Inflammatory macrophage treated with lipopolysaccharide for 4 hours (primary cell): ENCODE measurements around the gene NPFFR1.
A peak's percentile ranks its signal among the peaks of the same experiment; 100 is the strongest.

ENCODE experiments used
- DNase-seq: peaks from one replicate; pipeline ENCODE4 v3.0.0-alpha.2; 2020

NPFFR1 gene

GRCh38 chr10:70283445-70284399, at the start of gene NPFFR1:
Gene NPFFR1 (minus strand): TSS chr10:70284004. CDS start chr10:70283676, 328 bp downstream.
- DNase-seq: no peak

DNA sequence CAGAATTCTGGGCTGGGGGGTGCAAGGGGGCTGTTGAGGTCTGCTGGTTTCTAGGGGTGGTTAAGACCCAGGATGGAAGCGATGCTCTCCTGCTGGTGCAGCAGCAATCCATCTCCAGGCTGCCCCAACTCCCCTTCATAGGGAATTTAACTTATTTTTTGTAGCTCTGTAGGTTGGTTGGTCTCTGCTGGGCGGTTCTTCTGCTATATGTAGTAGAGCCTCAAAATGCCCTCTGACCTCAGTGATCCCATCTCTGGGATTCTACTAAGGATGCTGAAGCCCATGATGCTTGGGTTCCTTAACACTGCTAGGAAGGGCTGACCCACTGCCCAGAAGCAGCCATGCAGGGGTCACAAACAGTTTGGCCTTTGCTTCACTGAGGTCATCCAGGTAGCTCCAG, 49.5 kb upstream of the NPFFR1 start:
- no peak for DNase-seq

DNA sequence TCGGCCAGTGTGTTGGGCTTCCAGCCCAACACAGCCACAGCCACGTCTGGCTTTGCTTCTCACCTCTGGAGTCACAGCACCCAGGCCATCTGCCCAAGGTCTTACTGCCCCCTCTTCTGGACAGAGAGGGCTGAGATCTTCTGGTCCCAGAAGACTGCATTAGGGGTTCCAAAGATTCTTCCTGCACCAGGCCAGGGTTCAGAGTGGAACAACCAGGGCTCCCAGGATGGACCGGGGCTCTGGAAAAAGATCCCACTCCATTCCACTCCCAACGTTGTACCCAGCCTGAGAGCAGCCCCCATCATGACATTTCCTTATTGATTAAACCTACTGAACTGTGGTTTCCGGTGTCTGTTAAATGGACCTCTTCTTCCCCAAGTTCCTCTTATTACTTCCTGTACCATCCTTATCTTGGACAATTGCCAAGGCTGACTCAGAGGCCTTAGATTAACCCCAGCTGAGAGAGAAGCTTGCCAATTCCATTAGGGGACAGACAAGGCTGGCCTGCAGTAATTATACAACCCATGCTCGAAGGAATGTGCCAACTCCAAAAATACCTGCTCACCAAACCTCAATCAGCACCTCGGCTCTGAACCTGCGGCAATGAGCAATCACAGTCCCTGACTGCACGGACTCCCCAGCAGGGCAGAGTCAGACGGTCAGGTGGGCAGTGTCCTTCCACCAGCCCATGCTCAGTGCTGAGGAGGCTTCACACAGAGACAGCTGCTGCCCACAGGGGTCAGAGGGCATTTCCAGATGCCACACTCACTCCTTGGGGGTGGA, 47.9 kb upstream of the NPFFR1 start:
- DNase-seq: peak; percentile 95

- no peak for DNase-seq
Measured at GRCh38 chr10:70331160-70331485, 47.3 kb upstream of the NPFFR1 start.

DNA sequence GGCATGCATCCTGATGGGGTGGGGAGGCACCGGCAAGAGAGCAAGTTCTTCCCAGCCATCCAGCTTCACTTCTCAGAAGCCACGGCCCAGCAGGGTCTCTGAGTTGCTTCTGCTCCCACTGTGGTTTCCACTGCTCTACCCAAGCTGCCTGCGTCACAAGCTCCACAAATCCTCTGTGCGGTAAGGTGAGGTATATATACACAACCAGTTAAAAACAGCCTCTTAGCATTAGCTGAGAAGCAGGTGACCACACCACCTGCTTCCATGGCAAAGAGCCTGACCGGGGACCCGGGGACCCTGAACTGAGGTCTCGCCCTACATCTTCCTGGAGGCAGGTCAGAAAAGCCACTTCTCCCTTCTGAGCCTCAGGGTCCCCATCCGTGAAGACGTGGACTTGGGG, 46.9 kb upstream of the NPFFR1 start:
- DNase-seq: no peak

- peak; percentile 55 for DNase-seq
Measured at GRCh38 chr10:70328967-70329366, 45.2 kb upstream of the NPFFR1 start.

DNA sequence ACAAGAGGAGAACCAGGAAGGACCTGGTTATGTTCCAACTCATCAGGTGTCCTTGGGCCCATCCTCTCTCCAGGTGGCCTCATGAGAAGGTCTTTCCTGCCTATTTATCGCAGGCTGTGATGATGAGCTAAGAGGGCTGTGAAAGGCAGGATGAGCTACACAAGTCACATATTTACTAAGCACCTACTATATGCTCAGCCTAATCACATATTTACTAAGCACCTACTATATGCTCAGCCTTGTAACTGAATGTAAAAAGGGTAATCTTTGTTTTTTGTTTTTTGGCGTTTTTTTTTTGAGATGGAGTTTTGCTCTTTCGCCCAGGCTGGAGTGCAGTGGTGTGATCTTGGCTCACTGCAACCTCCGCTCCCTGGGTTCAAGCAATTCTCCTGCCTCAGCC, 44.2 kb upstream of the NPFFR1 start:
- no peak for DNase-seq

GRCh38 chr10:70324951-70325781, 41.4 kb upstream of the NPFFR1 start:
- DNase-seq: no peak

DNA sequence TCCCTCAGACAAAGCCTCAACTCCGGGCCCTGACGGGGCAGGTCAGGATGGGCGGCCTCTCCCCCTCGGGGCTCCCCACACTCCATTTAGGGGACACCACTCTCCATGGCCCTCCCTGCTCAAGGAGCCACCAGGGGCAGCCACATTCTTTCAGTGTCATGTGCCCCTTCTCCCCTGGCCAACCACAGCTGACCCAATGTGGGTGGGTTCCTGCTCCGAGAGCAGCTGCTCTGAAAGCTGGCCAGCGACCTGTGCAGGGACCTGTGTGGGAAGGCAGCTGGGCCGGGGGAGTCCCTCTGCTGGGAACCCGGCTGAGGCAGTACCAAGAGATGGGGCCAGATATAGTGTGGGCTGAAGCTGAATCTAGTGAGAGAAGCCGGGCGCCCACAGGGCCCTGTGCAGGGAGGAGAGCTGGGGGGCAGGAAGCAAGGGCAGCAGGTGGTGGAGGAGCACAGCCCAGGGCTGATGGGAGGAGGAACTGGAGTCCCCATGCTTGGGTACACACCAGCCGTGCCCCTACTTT, 40.6 kb upstream of the NPFFR1 start:
- no peak for DNase-seq

DNA sequence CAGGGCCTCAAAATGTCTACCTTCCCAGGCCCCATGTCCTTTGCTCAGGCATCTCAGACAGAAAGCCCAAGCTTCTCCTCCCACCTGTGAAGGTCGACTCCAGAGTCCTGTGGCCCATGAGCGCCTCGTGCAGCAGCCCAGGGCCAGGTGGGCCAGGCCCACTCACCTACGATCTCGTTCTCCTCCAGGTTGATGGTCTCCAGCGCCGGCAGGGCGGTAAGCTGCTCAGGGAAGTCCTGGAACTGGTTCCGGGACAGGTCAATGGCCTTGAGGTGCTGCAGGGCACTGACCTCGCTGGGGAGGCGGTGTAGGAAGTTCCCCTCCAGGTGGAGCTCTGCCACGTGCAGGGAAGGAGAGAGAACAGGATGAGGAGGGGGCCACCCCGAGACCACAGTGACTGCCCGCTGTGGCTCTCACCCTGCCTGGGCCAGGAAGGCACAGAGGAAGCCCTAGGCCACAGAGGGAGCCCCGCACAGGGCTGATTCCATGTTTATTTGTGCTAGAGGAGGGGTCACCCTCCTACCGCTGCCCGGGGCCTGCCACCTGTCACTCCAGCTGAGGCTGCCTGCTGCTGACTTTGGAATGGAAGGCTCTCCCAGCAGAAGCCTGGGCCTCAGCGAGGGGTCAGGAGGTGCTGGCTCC, 40.0 kb upstream of the NPFFR1 start:
- DNase-seq: no peak

GRCh38 chr10:70323138-70323696, 39.4 kb upstream of the NPFFR1 start:
- no peak for DNase-seq

- no peak for DNase-seq
Measured at GRCh38 chr10:70321897-70322890, 38.4 kb upstream of the NPFFR1 start.

- DNase-seq: no peak
Measured at GRCh38 chr10:70321233-70321632, 37.4 kb upstream of the NPFFR1 start.

GRCh38 chr10:70320751-70321150, 36.9 kb upstream of the NPFFR1 start:
- no peak for DNase-seq

GRCh38 chr10:70319824-70320223, 36.0 kb upstream of the NPFFR1 start:
- DNase-seq: no peak

DNA sequence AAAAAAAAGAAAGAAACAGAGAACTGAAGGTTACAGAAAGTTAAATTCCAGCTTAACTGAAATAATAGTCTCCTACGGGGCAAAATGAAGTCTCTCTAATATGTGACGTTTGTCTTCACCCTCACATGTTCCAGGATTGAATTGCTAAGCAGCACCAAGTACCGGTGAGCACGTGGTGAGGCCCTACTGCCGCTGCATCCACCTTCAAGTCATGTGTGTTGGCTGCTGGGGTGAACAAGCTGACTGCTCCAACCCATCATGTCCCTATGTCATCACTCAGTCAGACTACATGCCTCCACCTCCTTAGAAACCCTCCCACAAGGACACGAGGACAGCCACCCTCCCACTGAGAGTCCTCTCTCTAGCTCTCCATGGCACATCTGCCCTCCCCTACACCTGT, 35.4 kb upstream of the NPFFR1 start:
- DNase-seq: no peak

GRCh38 chr10:70317943-70318318, 34.1 kb upstream of the NPFFR1 start:
- no peak for DNase-seq

DNA sequence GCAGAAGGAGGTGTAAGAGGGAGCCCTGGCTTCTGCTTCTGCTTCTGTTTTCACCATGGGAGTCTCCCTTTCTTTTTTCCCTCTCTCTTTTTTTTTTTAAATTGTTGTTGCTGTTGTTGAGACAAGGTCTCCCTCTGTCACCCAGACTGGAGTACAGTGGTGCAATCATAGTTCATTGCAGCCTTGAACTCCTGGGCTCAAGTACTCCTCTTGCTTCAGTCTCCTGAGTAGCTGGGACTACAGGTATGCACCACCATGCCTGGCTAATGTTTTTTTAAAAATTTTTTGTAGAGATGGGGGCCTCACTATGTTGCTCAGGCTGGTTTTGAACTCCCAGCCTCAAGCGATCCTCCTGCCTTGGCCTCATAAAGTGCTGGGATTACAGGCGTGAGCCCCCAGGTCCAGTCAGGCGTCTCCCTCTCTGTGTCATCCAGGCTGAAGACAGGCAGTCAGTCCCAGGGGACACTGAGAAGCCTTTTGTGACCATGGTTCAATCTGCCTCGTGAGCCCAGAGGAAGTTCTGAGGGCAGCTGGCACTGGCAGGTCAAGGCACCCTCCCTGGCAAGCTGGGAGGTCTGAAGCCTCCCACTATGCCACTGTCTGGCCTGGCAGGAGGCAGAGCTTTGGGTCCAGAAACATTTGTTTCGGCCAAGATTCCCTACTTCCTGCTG, 33.6 kb upstream of the NPFFR1 start:
- DNase-seq: no peak

GRCh38 chr10:70315815-70316214, 32.0 kb upstream of the NPFFR1 start:
- no peak for DNase-seq

- no peak for DNase-seq
Measured at GRCh38 chr10:70315276-70315675, 31.5 kb upstream of the NPFFR1 start.
